ENCODE results near the gene RIMS1.

RIMS1 gene

GRCh38 chr6:71982389-71982788 lies 96.0 kb downstream of the RIMS1 start:
- DNase-seq, result peak; percentile 7
- H3K36me3 ChIP-seq (replicated peaks; ENCODE audit: insufficient read depth, low read length), result no peaks in the 10 kb centered on the region
- no peaks in the 10 kb centered on the region for H3K9me3 ChIP-seq (replicated peaks; ENCODE audit: insufficient read depth, low read length)
- no peaks in the 10 kb centered on the region; the same call in 1 of the 2 replicates for H3K4me1 ChIP-seq (ENCODE audit: low read length)
- no peaks in the 10 kb centered on the region for H3K9me2 ChIP-seq (replicated peaks; ENCODE audit: insufficient read depth, low read length)
- 0 out of 2 replicates have a peak overlapping the region, but pooled peaks have one; percentile 24 for H2AFZ ChIP-seq (ENCODE audit: low read length)
- no peaks in the 10 kb centered on the region for H3F3A ChIP-seq (ENCODE audit: insufficient read depth, low read length)
- no peaks in the 10 kb centered on the region for H3K27me3 ChIP-seq (replicated peaks; ENCODE audit: insufficient read depth, low read length)
- H4K20me1 ChIP-seq (ENCODE audit: insufficient read depth, low read length), result no peaks in the 10 kb centered on the region
- no peaks in the 10 kb centered on the region for H3K79me2 ChIP-seq (ENCODE audit: low read length)
- H3K9ac ChIP-seq (ENCODE audit: low read length), result no peak overlapping the region
- H3K27ac ChIP-seq (ENCODE audit: low read length), result no peak overlapping the region
- no peak overlapping the region for H3K4me3 ChIP-seq (ENCODE audit: low read length)
- TF ChIP-seq EZH2 (optimal IDR thresholded peaks at IDR 0.05; ENCODE audit: low read depth, low read length) (no peak), EZH2phosphoT487 (IDR thresholded peaks at IDR 0.05; ENCODE audit: low read length) (no peak)
- TF ChIP-seq, protein P1, sequence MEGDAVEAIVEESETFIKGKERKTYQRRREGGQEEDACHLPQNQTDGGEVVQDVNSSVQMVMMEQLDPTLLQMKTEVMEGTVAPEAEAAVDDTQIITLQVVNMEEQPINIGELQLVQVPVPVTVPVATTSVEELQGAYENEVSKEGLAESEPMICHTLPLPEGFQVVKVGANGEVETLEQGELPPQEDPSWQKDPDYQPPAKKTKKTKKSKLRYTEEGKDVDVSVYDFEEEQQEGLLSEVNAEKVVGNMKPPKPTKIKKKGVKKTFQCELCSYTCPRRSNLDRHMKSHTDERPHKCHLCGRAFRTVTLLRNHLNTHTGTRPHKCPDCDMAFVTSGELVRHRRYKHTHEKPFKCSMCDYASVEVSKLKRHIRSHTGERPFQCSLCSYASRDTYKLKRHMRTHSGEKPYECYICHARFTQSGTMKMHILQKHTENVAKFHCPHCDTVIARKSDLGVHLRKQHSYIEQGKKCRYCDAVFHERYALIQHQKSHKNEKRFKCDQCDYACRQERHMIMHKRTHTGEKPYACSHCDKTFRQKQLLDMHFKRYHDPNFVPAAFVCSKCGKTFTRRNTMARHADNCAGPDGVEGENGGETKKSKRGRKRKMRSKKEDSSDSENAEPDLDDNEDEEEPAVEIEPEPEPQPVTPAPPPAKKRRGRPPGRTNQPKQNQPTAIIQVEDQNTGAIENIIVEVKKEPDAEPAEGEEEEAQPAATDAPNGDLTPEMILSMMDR (IDR thresholded peaks at IDR 0.05; ENCODE audit: low read length), result no peak
- no peak overlapping the region for H3K4me2 ChIP-seq (ENCODE audit: low read depth, low read length)

GRCh38 chr6:71983131-71983530 lies 96.8 kb downstream of the RIMS1 start:
- no peak overlapping the region for H3K27ac ChIP-seq (ENCODE audit: low read length)
- TF ChIP-seq, protein P1 (IDR thresholded peaks at IDR 0.05; ENCODE audit: low read length), result no peak
- no peak for TF ChIP-seq EZH2phosphoT487 (IDR thresholded peaks at IDR 0.05; ENCODE audit: low read length)
- TF ChIP-seq EZH2 (optimal IDR thresholded peaks at IDR 0.05; ENCODE audit: low read depth, low read length), result no peak

DNA sequence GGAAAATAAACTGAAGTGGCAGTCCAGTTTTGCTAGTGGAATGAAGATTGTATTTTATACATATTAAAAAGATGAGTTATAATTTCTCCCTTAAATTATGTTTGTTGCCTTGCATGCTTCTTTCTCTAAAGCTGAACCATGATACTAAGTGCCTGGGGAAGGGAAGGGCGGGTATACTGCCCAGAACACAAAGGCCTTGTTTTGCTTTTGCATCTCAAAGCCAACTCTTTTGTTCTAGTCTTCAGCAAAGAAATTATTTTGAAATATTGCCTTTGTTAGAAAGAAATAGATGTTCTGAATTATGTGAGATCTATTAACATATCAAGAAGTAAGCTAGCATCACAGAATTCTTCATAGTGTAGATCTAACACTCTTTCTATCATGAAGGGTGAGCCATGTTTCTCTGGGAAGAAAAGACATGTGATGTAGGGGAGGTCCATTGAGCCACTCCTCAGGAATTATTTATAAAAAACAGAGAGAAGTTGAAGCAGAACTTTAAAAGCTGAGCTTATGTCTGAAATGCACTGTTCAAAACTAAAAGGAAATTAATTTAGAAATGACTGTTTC lies 108.4 kb downstream of the RIMS1 start:
- Histone ChIP-seq H3K4me1 (ENCODE audit: low read length) (no peaks in the 10 kb centered on the region), H3K27me3 (replicated peaks; ENCODE audit: insufficient read depth, low read length) (no peaks in the 10 kb centered on the region), H3K4me2 (ENCODE audit: low read depth, low read length) (no peak overlapping the region), H3F3A (ENCODE audit: insufficient read depth, low read length) (no peaks in the 10 kb centered on the region), H3K9me3 (replicated peaks; ENCODE audit: insufficient read depth, low read length) (no peaks in the 10 kb centered on the region), H3K4me3 (ENCODE audit: low read length) (no peak overlapping the region), H3K9me2 (replicated peaks; ENCODE audit: insufficient read depth, low read length) (no peaks in the 10 kb centered on the region), H3K9ac (ENCODE audit: low read length) (no peak overlapping the region), H3K36me3 (replicated peaks; ENCODE audit: insufficient read depth, low read length) (no peaks in the 10 kb centered on the region), H3K27ac (ENCODE audit: low read length) (no peak overlapping the region), H2AFZ (ENCODE audit: low read length) (no peak overlapping the region), H4K20me1 (ENCODE audit: insufficient read depth, low read length) (no peaks in the 10 kb centered on the region), H3K79me2 (ENCODE audit: low read length) (no peaks in the 10 kb centered on the region)
- DNase-seq, result no peak
- TF ChIP-seq, protein P1 (IDR thresholded peaks at IDR 0.05; ENCODE audit: low read length), result no peak
- no peak for TF ChIP-seq EZH2 (optimal IDR thresholded peaks at IDR 0.05; ENCODE audit: low read depth, low read length)

More at GRCh38 chr6:71983131-71983530, 96.8 kb downstream of the RIMS1 start:
- no peak for DNase-seq
- H3K4me3 ChIP-seq (ENCODE audit: low read length), result no peak overlapping the region
- no peak overlapping the region for H2AFZ ChIP-seq (ENCODE audit: low read length)
- no peaks in the 10 kb centered on the region for H3K36me3 ChIP-seq (replicated peaks; ENCODE audit: insufficient read depth, low read length)
- no peaks in the 10 kb centered on the region for H3K79me2 ChIP-seq (ENCODE audit: low read length)
- H3K27me3 ChIP-seq (replicated peaks; ENCODE audit: insufficient read depth, low read length), result no peaks in the 10 kb centered on the region
- H3K4me2 ChIP-seq (ENCODE audit: low read depth, low read length), result no peak overlapping the region
- H3K9me3 ChIP-seq (replicated peaks; ENCODE audit: insufficient read depth, low read length), result no peaks in the 10 kb centered on the region
- H3K9ac ChIP-seq (ENCODE audit: low read length), result no peak overlapping the region
- no peaks in the 10 kb centered on the region; the same call in 1 of the 2 replicates for H3K4me1 ChIP-seq (ENCODE audit: low read length)
- H4K20me1 ChIP-seq (ENCODE audit: insufficient read depth, low read length), result no peaks in the 10 kb centered on the region
- no peaks in the 10 kb centered on the region for H3K9me2 ChIP-seq (replicated peaks; ENCODE audit: insufficient read depth, low read length)
- no peaks in the 10 kb centered on the region for H3F3A ChIP-seq (ENCODE audit: insufficient read depth, low read length)
